A673 (cell line): ENCODE data around the gene GABRB1.

Experiments
- EZH2 ChIP-seq: fragments of 200-600 bp; sonication (generic); IDR thresholded peaks from 2 replicates; pipeline ENCODE4 v1.6.1; 2017; ENCODE audit warnings: borderline replicate concordance, low read depth, mild to moderate bottlenecking, mixed read lengths, antibody characterized with exemption, low read length; ENCODE audit not compliant: poor library complexity, severe bottlenecking
- TF ChIP-seq, protein P1 (sequence below): fragments of 300-800, 200-600 bp; sonication (generic); conservative IDR thresholded peaks from 2 replicates; pipeline ENCODE4 v1.5.1; 2017; ENCODE audit warnings: low read depth, mild to moderate bottlenecking, antibody characterized with exemption, low read length, moderate library complexity, mixed read lengths

DNA sequence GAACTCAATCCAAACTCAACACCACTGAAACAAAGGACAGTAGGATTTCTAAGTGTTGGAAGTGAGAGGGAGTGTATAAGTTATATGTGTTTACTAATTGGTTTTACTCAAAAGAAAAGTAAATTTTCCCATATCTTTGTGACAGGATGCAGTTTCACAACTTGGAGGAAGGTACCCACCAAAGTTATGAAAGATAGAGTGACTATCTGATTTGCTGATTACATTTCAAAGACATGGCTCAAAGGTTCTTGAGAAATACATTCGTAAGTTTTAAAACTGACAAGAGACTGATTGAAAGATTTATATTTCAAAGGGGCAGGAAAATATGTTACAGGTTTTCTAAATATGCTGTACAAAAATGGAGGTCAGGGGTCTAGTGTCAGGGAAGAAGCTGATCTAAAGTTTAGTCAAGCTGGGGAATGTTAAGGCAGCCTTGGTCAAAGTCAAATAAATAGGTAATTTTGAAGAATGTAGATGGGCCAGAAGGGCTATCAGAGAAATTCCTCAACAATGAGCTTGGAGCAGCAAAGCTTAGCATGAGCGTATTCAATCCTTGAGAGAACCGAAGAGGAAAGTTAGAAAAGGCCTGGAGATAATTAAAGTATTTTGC is 441.9 kb downstream of the GABRB1 start:
- TF ChIP-seq, protein P1, sequence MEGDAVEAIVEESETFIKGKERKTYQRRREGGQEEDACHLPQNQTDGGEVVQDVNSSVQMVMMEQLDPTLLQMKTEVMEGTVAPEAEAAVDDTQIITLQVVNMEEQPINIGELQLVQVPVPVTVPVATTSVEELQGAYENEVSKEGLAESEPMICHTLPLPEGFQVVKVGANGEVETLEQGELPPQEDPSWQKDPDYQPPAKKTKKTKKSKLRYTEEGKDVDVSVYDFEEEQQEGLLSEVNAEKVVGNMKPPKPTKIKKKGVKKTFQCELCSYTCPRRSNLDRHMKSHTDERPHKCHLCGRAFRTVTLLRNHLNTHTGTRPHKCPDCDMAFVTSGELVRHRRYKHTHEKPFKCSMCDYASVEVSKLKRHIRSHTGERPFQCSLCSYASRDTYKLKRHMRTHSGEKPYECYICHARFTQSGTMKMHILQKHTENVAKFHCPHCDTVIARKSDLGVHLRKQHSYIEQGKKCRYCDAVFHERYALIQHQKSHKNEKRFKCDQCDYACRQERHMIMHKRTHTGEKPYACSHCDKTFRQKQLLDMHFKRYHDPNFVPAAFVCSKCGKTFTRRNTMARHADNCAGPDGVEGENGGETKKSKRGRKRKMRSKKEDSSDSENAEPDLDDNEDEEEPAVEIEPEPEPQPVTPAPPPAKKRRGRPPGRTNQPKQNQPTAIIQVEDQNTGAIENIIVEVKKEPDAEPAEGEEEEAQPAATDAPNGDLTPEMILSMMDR = no peak
- no peak for TF ChIP-seq EZH2
